ENCODE data around the gene PRELID3B.
"Not testable (repeated sequence)": the region's sequence is repeated elsewhere in the genome, so short reads cannot be mapped to it uniquely, and the experiment has no call there.

The PRELID3B gene

DNA sequence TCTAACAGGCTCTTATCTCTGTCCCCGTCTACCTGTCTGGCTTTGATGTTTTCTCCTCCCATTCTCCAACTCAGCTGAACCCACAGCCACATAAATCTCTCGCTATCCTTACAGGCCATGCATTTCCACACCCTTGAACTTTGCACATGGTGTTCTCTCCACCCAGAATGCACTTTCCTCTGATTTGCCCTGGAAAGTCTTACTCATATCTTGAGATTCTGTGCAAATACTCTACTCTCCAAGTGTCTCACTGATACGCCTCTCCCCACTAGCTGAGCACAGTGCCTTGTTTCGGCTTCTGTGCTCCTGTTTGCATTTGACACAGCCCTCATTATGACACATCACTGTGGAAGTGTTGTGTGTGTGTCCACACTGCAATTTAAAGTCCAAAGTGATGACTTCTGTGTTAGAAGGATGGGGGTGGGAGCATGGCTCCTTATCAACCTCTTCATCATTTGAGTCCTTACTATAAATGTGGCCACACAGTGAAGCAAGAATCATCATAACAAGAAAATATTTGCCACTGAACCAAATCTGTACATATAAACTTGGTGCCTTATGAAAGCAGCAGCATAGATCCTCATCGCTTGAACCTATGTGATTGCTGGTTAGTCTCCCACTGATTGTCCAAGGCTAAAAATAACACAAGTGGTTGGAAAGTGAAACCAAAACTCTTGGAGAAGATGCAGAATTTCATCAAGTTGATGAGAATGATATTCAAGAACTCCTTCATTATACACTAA, 5.5 kb upstream of the PRELID3B start:
- no peak for DNase-seq

- DNase-seq = no peak
Observed at GRCh38 chr20:59046862-59047261, 4.3 kb upstream of the PRELID3B start.

DNA sequence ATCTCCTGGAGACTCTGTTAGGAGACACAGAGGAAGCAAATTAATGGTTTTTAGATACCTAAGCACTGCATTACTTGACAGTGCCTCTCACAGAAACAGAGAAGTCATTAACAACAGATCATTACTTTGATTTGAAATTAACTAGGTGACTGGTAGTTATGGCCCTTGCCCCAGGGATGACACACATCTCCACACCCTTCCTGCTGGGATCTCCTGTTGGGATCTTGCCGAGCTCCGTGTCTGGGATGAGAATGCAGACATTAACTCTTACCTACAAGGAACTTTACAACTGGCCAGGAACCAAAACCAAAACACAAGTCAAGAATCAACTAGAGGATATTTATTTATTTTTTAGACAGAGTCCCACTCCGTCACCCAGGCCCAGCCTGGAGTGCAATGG, 2.2 kb upstream of the PRELID3B start:
- DNase-seq = no peak

DNA sequence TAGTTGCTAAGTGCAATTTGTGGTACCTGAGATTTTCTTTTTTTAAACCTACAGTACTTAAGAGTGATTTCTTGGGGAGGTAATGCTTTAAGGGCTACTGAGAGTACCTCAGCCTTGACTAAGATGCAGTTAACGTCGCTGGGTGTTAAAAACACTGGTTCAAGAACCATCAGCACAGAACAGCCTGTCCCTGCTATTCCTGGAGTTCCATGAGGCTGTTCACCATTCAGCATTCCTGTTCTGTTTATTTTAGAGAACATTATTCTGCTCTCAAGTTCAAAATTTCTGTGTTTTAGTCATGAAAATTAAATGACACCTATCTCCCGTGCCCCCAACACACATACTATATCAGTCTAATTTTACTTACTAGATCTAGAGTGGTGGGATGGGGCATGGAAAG, 1.7 kb upstream of the PRELID3B start:
- no peak for DNase-seq

DNA sequence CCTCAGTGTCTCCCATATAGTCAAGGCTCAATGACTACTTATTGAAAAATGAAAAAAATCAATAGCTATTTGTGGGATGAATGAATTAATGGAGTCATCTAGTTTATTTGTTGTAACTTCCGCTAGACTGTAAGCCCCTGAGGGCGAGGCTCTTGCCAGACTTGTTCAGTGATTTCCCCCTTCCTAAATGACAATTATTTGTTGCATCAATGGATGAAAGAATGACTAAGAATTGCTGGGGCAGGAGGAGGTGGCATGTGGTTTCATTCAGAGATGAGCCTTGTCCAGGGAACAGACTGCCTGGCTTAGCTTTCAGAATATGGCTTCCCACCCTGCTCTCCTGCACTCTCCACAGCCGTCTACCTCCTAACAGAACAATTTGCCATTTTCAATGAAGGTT, 1.1 kb upstream of the PRELID3B start:
- no peak for DNase-seq

GRCh38 chr20:59042796-59043631, 428 bp upstream of the PRELID3B start:
- peak; percentile 78 for DNase-seq

DNA sequence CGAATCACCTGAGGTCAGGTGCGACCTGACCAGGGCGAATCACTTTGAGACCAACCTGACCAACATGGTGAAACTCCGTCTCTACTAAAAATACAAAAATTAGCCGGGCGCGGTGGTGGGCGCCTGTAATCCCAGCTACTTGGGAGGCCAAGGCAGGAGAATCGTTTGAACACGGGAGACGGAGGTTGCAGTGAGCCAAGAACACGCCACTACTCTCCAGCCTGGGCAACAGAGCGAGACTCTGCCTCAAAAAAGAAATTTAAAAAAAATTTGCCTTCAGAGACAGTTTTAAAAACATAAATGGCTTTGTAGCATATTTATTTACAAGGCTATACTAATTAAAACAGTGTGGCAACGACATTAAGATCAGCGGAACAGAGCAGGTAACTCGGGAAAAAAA, 1.1 kb downstream of the PRELID3B start:
- DNase-seq = not testable (repeated sequence)

DNA sequence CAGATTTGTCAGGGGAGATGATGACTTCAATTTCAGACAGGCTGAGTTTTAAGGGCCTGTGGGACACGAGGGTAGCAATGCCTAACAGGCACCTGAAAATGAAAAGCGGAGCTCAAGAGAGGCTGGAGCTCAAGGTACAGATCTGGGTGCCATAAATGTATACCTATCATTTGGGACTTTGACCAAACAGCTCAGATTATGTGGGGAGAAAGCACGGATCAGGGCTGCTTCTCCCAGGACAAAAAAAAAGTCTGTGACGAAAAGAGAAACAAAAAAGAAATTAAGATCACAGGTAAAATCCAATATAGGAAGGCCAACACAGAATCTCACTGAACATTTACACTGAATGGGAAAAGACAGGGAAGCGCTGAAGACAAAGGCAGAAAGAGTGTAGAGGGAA, 1.9 kb downstream of the PRELID3B start:
- DNase-seq = no peak

DNA sequence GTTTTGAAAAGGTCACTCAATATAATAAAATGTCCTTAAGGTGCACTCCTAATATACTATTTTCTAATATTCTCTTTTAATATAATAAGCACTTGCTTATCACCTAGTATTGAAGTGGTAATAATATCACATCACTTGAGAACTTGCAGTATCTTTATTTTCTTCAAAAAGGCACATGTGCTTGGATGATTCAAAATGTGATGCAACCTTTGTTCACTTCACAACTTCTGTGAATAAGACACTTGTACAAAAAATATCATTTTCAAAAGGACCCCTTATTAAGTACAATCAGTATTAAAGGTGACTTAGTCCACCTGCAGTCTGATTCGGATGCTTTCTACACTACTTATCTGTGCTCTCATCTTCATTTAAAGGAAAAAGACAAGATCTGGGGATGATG, 3.4 kb downstream of the PRELID3B start:
- DNase-seq = no peak

DNA sequence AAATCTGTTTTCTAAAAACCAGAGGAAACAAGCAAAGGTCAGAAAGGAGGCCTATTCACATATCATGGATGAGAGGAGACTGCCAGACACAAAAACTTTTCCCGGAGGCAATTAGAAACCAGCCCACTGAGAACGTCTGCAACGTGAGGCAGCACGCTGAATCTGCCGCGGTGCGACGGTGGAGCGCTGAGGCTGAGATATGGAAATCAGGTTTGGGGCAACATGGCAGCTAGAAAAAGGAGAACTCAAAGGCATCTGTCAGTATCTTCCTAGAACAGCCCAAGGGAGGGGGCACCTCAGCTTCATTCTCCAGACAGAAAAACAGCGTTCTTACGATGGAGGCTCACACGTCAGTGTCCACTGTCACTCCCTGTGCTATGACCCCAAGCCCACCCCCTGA, 5.2 kb downstream of the PRELID3B start:
- no peak for DNase-seq

DNA sequence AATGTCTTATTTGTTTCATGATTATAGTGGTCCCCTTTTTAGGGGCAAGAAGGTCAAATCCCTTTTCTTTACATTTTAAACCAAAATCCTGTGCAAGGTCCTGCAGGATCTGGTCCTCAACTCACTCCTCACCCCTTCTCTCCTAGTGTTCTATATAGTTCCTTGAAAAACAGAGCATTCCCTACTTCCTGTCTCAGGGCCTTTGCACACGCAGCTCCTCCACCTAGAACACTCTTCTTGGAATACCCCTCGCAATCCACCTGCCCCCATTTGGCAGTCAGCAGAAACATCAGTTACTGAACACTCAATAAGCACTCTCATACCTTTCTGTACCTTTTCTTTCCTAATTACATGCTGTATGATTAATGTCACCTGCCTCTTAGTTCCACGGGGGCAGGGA, 7.2 kb downstream of the PRELID3B start:
- DNase-seq = no peak

DNA sequence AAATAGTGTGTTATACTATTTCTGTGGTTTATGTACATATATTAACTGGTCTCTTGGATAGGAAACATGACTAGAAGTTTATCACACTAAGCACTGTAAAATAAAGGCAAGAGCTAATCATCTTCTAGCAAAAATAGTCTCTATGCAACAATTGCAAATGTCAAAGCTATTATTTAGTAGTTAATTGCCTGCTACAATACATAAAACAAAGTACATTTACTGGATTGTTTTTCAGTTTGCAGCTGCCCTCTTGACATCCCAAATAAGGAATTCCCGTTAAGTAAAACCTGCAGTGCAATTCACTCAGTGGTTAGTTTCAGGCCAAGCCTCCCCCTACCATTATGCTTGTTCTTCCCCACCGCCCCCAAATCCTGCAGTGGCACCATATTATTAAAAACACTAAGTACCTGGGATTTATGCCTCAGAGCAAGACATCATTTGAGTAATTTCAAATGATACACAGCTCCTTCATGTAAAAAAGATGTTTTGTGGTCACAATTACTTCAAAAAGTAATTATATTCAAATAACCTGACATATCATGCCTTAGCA, 8.9 kb downstream of the PRELID3B start:
- peak; percentile 15 for DNase-seq

DNA sequence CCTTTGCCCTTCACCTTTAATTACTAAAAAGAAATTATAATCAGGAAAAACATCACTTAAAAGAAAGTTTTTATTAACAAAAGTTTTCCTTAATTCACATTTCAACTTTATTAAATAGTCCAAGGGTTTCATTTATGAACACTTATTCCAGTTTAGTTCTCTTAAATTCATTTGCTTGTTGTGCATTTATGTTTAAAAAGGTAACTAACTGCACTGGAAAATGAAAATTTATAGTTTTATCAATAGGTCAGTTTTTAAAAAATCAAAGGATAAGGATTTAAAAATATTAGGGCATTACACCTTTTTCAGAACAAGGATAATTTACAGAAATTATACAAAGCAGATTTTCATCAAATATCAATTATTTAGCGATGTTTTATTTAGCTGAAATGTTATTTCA, 9.5 kb downstream of the PRELID3B start:
- DNase-seq = no peak

DNA sequence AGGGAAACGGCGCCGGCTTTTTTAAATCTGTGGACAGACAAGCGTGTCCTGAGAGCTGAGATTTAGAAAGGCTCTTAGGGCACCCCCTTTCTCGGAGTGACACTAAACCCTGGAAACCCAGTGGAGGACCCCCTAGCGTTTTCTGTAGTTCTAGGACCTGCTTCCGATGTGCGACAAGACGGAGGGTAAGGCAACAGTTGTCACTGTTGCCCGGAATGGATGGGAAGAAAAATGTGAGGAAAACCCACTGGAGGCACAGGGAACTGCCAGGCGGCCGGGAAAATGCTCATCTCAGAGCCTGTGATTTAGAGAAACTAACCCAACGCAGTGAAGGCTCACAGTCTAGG, 9.9 kb downstream of the PRELID3B start:
- peak; percentile 56 for DNase-seq

GRCh38 chr20:59032023-59032712, 10.4 kb downstream of the PRELID3B start, which contains the start of gene ATP5F1E:
TSS of gene ATP5F1E (minus strand) at chr20:59032335. CDS start at chr20:59032251, 84 bp downstream.
- DNase-seq = peak; percentile 92

GRCh38 chr20:59031564-59032022, 11.0 kb downstream of the PRELID3B start:
- no peak for DNase-seq

- no peak for DNase-seq
Observed at GRCh38 chr20:59030911-59031563, 11.5 kb downstream of the PRELID3B start.

DNA sequence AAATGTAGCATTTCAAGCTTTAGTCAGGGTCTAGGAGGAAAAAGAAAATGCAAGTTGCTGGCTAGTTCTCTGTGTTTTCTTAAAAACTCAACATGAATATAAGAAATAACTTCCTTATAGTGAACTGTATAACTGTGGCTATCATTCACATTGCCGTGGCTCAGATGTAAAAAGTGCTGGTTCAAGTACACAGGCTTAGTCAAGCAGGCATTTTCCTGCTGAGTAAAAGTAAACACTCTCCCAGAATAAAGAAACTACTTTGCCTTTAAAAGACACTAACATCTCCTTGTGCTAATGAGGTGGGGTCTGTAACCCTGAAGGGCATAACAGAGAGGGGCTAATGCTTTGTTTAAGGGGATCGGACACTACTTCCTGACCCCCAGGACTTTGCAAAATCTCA, 13.8 kb downstream of the PRELID3B start:
- no peak for DNase-seq

- no peak for DNase-seq
Observed at GRCh38 chr20:59027741-59028320, 14.8 kb downstream of the PRELID3B start.

DNA sequence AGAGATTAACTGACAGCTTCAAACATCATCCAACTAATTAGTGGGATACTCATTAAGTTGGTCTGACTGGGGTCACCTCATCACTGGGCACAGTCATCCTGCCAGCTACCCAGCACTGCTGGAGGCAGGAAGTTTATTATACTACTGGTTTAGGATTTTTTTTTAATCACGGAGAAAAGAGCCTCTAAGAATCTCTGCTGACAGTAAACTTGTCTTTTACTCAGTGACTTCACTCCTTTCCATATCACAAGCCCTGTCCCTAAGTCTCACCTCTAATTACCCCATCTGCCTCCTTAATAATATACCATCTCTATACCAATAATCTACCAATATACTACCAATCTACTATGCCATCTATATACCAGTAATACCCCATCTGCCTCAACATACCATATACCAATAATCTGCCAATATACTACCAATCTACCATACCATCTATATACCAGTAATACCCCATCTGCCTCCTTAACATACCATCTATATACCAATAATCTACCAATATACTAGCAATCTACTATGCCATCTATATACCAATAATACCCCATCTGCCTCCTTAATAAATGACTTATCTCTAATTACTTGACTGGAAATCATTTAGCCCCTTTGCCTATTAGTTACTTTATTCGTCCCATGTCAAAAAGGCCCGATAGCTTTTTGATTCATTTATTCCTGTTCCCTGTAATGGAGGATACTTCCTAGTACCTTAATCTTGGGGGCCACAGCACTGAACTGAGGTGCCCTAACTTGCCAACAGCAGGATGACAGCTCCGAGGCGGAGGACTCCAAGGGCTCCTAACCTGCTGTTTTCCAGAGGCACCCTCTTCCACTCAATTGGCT, 15.5 kb downstream of the PRELID3B start:
- no peak for DNase-seq

GRCh38 chr20:59025511-59025910, 17.1 kb downstream of the PRELID3B start:
- DNase-seq = no peak
